ENCODE data around the gene SIK2.

The SIK2 gene

GRCh38 chr11:111566324-111566723 is 35.9 kb upstream of the SIK2 start:
- Histone ChIP-seq H3K27ac (replicated peaks) (no peak overlapping the region), H3K27me3 (ENCODE audit: insufficient read depth, poor library complexity, severe bottlenecking) (no peaks in the 10 kb centered on the region), H3K4me3 (replicated peaks; ENCODE audit: insufficient read depth, low read length) (no peak overlapping the region)
- TF ChIP-seq REST (IDR thresholded peaks at IDR 0.05; ENCODE audit: insufficient replicate concordance, low read depth) = no peak
- no peak for TF ChIP-seq SPI1 (IDR thresholded peaks at IDR 0.05; ENCODE audit: borderline replicate concordance, low read depth)
- TF ChIP-seq POLR2AphosphoS5 (IDR thresholded peaks at IDR 0.05; ENCODE audit: low read depth) = no peak
- no peak for TF ChIP-seq GABPA (IDR thresholded peaks at IDR 0.05; ENCODE audit: low read depth)
- no peak for TF ChIP-seq CTCF (IDR thresholded peaks at IDR 0.05; ENCODE audit: insufficient read depth, low read length)
- no peak for DNase-seq (ENCODE audit: low read depth in 1 of 2, low spot score in 1 of 2)

DNA sequence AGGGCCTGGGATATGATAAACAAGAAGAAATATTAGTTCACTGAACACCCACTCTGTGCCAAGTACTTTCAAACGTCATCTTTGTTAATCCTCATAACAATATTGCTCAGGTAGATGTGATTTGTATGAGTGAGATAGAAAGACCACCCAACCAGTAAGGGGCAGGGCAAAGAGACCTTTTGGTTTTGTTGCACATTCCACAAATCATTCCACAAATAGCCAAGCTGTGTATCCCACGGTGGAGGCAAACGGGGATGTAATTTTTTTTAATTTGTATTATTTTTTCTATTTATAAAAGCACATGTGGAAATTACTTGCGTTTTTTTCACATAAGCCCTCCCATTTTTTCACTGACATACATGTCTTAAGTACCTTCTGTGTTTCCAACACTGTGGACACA is 32.8 kb upstream of the SIK2 start:
- Histone ChIP-seq H3K27me3 (ENCODE audit: insufficient read depth, poor library complexity, severe bottlenecking) (no peaks in the 10 kb centered on the region), H3K4me3 (replicated peaks; ENCODE audit: insufficient read depth, low read length) (no peak overlapping the region), H3K27ac (replicated peaks) (no peak overlapping the region)
- TF ChIP-seq GABPA (IDR thresholded peaks at IDR 0.05; ENCODE audit: low read depth) (no peak), REST (IDR thresholded peaks at IDR 0.05; ENCODE audit: insufficient replicate concordance, low read depth) (no peak), SPI1 (IDR thresholded peaks at IDR 0.05; ENCODE audit: borderline replicate concordance, low read depth) (no peak), POLR2AphosphoS5 (IDR thresholded peaks at IDR 0.05; ENCODE audit: low read depth) (no peak), CTCF (IDR thresholded peaks at IDR 0.05; ENCODE audit: insufficient read depth, low read length) (no peak)
- DNase-seq (ENCODE audit: low read depth in 1 of 2, low spot score in 1 of 2) = no peak

DNA sequence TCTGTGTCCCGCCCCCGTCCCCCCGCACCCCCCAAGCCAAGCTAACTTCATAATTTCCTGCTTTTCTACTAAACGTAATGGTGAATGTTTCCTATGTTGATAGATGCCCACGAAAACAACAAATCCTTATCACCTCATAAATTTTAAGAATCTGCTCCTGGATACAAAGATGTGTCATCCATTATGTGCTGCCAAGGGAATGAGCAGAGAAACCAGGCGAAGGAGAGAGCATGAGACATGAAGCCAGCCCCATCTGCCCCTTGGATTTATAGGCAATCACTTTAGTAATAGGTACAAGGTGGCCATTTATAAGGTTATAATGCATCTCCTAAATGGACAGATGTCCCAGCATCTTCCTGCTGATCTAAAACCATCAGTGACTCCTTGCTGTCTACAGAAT is 31.5 kb upstream of the SIK2 start:
- TF ChIP-seq GABPA (IDR thresholded peaks at IDR 0.05; ENCODE audit: low read depth) (no peak), POLR2AphosphoS5 (IDR thresholded peaks at IDR 0.05; ENCODE audit: low read depth) (no peak), SPI1 (IDR thresholded peaks at IDR 0.05; ENCODE audit: borderline replicate concordance, low read depth) (no peak)
- Histone ChIP-seq H3K27ac (replicated peaks) (no peak overlapping the region), H3K4me3 (replicated peaks; ENCODE audit: insufficient read depth, low read length) (no peak overlapping the region), H3K27me3 (ENCODE audit: insufficient read depth, poor library complexity, severe bottlenecking) (no peaks in the 10 kb centered on the region)
- no peak for DNase-seq (ENCODE audit: low read depth in 1 of 2, low spot score in 1 of 2)

- DNase-seq (ENCODE audit: low read depth in 1 of 2, low spot score in 1 of 2) = no peak
- no peak for TF ChIP-seq REST (IDR thresholded peaks at IDR 0.05; ENCODE audit: insufficient replicate concordance, low read depth)
- TF ChIP-seq SPI1 (IDR thresholded peaks at IDR 0.05; ENCODE audit: borderline replicate concordance, low read depth) = no peak
- TF ChIP-seq GABPA (IDR thresholded peaks at IDR 0.05; ENCODE audit: low read depth) = no peak
- TF ChIP-seq CTCF (IDR thresholded peaks at IDR 0.05; ENCODE audit: insufficient read depth, low read length) = no peak
- no peak for TF ChIP-seq POLR2AphosphoS5 (IDR thresholded peaks at IDR 0.05; ENCODE audit: low read depth)
- H3K27me3 ChIP-seq (ENCODE audit: insufficient read depth, poor library complexity, severe bottlenecking) = no peaks in the 10 kb centered on the region
- H3K27ac ChIP-seq (replicated peaks) = no peak overlapping the region
- H3K4me3 ChIP-seq (replicated peaks; ENCODE audit: insufficient read depth, low read length) = no peak overlapping the region
These were observed 30.3 kb upstream of the SIK2 start for GRCh38 chr11:111571829-111572501.
